Esophagus muscularis mucosa (tissue), 4 donors: Measurements from ENCODE around the gene FRAS1. TPM values are rescaled to one million over a fixed set of nuclear protein-coding genes. Genes with fewer than 3 reads are reported as not detected.

Source experiments
- DNase-seq: peaks from one replicate; pipeline ENCODE4 v3.0.0-alpha.2; 2017; ENCODE audit errors: extremely low spot score
- H3K27ac ChIP-seq, 4 donors: fragments of 200-600 bp; sonication (generic); replicated peaks in 1 of 4; 1 replicate in 3 of 4; 2 replicates in 1 of 4; pipeline ENCODE4 v1.5.1; 2016 to 2019; ENCODE audit warnings: mild to moderate bottlenecking in 1 of 4
- H3K27me3 ChIP-seq, 4 donors: fragments of 200-600 bp; sonication (generic); one replicate each; pipeline versions ENCODE4 v1.5.1 to v1.6.0; 2016 to 2019
- H3K36me3 ChIP-seq, 4 donors: fragments of 200-600 bp; sonication (generic); one replicate each; pipeline ENCODE4 v1.5.1; 2016 to 2019
- H3K4me1 ChIP-seq, 4 donors: fragments of 200-600 bp; sonication (generic); one replicate each; pipeline ENCODE4 v1.5.1; 2016 to 2019
- H3K4me3 ChIP-seq, 4 donors: fragments of 200-600 bp; sonication (generic); 1 replicate in 2 of 4; 2 replicates in 2 of 4; pipeline ENCODE4 v1.5.1; 2016 to 2019; ENCODE audit warnings: mild to moderate bottlenecking in 4 of 4, moderate library complexity in 1 of 4
- H3K9me3 ChIP-seq, 4 donors: fragments of 200-600 bp; sonication (generic); 1 replicate in 3 of 4; 2 replicates in 1 of 4; pipeline ENCODE4 v1.5.1; 2016 to 2019
- EP300 ChIP-seq: sonication (generic); formaldehyde crosslinking; IDR thresholded peaks from one replicate; pipeline ENCODE4 v1.6.1; 2017; ENCODE audit warnings: antibody characterized with exemption
- POLR2A ChIP-seq: fragments of 450-650 bp; IDR thresholded peaks from one replicate; pipeline ENCODE4 v1.6.1; 2017; ENCODE audit warnings: antibody characterized with exemption, moderate library complexity, mild to moderate bottlenecking, low read depth
- POLR2AphosphoS5 ChIP-seq, 2 donors: sonication (generic); formaldehyde crosslinking; IDR thresholded peaks; one replicate each; pipeline ENCODE4 v1.6.1; 2017; ENCODE audit warnings: antibody characterized with exemption in 2 of 2
- WGBS: methylation state at CpG from one replicate; pipeline ENCODE4 v1.1.5; 2018; 5-methylcytosine and 5-hydroxymethylcytosine counted together
- intact Hi-C: fragments of 100-400 bp; cut with DNase I; formaldehyde crosslinking; loops from one replicate; pipeline ENCODE4 v1.15.1; 2023
- total RNA-seq, 4 donors: library from RNA; depleted of rRNA; stranded (reverse); fragments of >200 nt; gene quantifications; one replicate each; pipeline versions ENCODE4 v1.1.0 to v1.2.1, GENCODE V29; 2016
- TF ChIP-seq, protein P1 (sequence below), 3 experiments: fragments of 200-600 bp in 2 of 3; fragments of 450-650 bp in 1 of 3; sonication (generic) in 2 of 3; IDR thresholded peaks; one replicate each; pipeline ENCODE4 v1.5.1; 2017 to 2019; ENCODE audit warnings: antibody characterized with exemption in 3 of 3, mild to moderate bottlenecking in 2 of 3, moderate library complexity in 1 of 3

FRAS1 gene
- total RNA-seq, 4 donors from 2014 or later: 5.3 to 8.7 (median 5.7) TPM

DNA sequence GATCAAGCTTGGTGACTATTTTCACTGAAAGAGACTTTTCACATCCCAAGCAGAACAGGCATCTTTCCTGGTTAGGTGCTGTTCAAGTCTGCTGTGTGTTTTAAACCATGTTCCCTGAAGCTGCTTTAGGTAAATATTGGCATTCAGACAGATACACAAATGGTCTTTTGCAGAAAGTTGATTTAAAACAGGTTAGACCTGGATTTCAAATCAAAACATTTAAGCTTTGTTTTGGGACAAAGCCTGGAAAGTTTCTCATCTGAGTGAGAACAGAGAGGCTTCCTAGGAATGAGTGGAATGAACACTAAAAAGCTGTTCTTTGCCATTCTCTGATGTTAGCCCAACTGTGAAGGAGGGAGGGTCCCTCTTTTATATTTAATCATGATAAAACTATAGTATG, 504.6 kb downstream of the FRAS1 start:
- H3K9me3 ChIP-seq: no peaks in the 10 kb centered on the region
- no peaks in the 10 kb centered on the region for H3K27me3 ChIP-seq
- peaks cover 22 to 96% (median 63%) of the 10 kb centered on the region in 4 donors for H3K4me1 ChIP-seq
- no peak for DNase-seq
- H3K27ac ChIP-seq: peak overlapping the region; percentile 34 to 70 (median 61)
- TF ChIP-seq POLR2A (no peak), EP300 (no peak), POLR2AphosphoS5 (IDR thresholded peaks at IDR 0.05) (peak in 1 of 2 donors; percentile 23)
- TF ChIP-seq, protein P1, sequence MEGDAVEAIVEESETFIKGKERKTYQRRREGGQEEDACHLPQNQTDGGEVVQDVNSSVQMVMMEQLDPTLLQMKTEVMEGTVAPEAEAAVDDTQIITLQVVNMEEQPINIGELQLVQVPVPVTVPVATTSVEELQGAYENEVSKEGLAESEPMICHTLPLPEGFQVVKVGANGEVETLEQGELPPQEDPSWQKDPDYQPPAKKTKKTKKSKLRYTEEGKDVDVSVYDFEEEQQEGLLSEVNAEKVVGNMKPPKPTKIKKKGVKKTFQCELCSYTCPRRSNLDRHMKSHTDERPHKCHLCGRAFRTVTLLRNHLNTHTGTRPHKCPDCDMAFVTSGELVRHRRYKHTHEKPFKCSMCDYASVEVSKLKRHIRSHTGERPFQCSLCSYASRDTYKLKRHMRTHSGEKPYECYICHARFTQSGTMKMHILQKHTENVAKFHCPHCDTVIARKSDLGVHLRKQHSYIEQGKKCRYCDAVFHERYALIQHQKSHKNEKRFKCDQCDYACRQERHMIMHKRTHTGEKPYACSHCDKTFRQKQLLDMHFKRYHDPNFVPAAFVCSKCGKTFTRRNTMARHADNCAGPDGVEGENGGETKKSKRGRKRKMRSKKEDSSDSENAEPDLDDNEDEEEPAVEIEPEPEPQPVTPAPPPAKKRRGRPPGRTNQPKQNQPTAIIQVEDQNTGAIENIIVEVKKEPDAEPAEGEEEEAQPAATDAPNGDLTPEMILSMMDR (IDR thresholded peaks at IDR 0.05): no peak
- intact Hi-C loops: no loop called here
- no peak overlapping the region for H3K4me3 ChIP-seq
- H3K36me3 ChIP-seq: peaks cover 0 to 8% (median 4%) of the 10 kb centered on the region in 4 donors

DNA sequence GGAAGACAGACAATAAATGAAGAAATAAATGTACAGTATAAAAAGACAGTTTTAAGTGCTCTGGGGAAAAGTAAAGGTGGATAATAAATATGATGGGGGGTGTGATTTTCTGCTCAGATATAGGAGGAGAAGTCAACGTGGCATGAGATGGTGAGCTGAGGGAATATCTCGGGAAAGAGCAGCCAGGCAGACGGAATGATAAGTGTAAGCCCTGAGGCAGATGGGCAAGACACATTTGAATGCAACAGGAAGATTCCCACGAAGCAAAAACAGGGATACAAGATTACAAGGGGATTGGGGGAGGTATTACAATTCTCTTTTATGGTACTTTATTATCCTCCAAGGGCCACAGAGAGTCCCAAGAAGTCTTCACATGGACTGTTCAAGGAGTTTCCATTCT, 505.6 kb downstream of the FRAS1 start:
- H3K4me1 ChIP-seq: peaks cover 19 to 98% (median 71%) of the 10 kb centered on the region in 4 donors

GRCh38 chr4:78565971-78566372, 508.8 kb downstream of the FRAS1 start:
- no peak for TF ChIP-seq EP300
- peak; percentile 23 to 26 for TF ChIP-seq POLR2AphosphoS5 (IDR thresholded peaks at IDR 0.05)
- TF ChIP-seq, protein P1 (IDR thresholded peaks at IDR 0.05): no peak
- TF ChIP-seq POLR2A: no peak
- DNase-seq: no peak
- peaks cover 30 to 97% (median 84%) of the 10 kb centered on the region in 4 donors for H3K4me1 ChIP-seq
- H3K9me3 ChIP-seq: no peaks in the 10 kb centered on the region
- intact Hi-C loops: no loop called here
- H3K27ac ChIP-seq: peak overlapping the region; percentile 63 to 76 (median 67)
- H3K27me3 ChIP-seq: no peaks in the 10 kb centered on the region
- no peak overlapping the region for H3K4me3 ChIP-seq
- WGBS: 77% methylated on average over 2 of the region's 2 CpGs
- no peaks in the 10 kb centered on the region for H3K36me3 ChIP-seq

More for the DNA sequence above, 505.6 kb downstream of the FRAS1 start:
- DNase-seq: no peak
- intact Hi-C loops: no loop called here
- H3K9me3 ChIP-seq: no peaks in the 10 kb centered on the region
- peak overlapping the region; percentile 34 to 70 (median 61) for H3K27ac ChIP-seq
- H3K36me3 ChIP-seq: peaks cover 0 to 8% (median 4%) of the 10 kb centered on the region in 4 donors
- 77% methylated on average over 4 of the region's 4 CpGs for WGBS
- H3K4me3 ChIP-seq: no peak overlapping the region
- TF ChIP-seq EP300: no peak
- TF ChIP-seq, protein P1 (IDR thresholded peaks at IDR 0.05): no peak
- no peak for TF ChIP-seq POLR2A
- TF ChIP-seq POLR2AphosphoS5 (IDR thresholded peaks at IDR 0.05): no peak
- H3K27me3 ChIP-seq: no peaks in the 10 kb centered on the region

DNA sequence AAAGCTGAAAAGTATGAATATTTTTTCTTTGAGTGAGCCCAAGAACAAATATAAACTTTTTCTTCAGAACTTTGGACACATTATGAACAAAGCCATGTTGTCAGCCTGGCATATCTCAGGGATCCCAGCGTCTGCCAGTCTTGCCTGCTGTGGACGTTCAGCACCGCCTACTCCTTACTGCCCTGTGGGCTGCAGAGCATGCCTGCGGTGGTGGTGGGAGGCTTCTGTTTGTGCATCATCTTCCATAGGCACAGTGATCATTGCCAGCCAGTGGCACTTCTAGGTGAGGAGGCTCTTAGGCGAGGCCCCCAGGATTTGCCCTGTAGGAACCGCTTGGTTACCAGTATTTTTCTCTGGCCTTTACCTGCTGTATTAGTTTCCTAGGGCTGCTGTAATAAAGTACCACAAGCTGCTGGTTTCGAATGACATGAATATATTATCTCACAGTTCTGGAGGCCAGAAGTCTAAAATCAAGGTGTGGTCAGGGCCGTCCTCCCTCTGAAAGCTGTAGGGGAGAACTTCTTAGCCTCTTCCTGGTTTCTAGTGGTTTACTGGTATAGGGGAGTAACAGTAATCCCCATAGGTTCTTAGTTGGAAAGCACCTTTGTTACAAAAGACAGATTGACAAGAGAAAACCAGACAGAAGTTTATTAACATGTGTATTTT, 509.8 kb downstream of the FRAS1 start:
- Histone ChIP-seq H3K4me1 (peaks cover 27 to 87% (median 74%) of the 10 kb centered on the region in 4 donors), H3K4me3 (no peak overlapping the region), H3K27me3 (no peaks in the 10 kb centered on the region), H3K27ac (peak overlapping the region; percentile 63 to 76 (median 67)), H3K9me3 (no peaks in the 10 kb centered on the region), H3K36me3 (no peaks in the 10 kb centered on the region)
- DNase-seq: no peak
- TF ChIP-seq EP300: no peak
- intact Hi-C loops: no loop called here
- WGBS: 76% methylated on average over 6 of the region's 8 CpGs

DNA sequence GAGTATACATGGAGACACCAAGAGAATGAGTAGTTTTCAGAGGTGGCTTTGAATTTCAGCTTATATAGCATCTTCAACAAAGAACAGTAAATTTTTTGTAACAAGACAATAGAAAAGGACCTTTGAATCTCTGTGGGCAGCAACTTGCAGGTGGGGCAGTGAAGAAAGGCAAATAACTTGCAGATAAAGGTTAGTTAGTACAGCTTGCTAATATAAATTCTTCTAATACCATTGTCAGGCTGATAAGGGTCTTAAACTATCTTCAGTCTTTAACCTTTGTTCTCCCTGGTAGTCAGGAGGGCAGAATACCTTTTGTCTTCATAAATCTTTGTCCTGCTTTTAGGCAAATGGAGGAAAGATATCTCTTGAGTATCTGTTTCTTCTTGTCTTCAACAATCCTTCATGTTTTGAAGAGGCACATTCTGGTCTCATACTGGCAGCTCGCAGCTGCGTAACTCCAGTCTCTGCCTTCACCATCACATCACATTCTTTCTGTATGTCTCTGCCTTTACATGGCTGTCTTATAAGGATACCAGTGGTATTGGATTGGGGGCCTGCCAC, 510.5 kb downstream of the FRAS1 start:
- intact Hi-C loops: no loop called here
- H3K9me3 ChIP-seq: no peaks in the 10 kb centered on the region
- no peak for DNase-seq
- peaks cover 27 to 81% (median 70%) of the 10 kb centered on the region in 4 donors for H3K4me1 ChIP-seq
- WGBS: 87% methylated on average over 2 of the region's 2 CpGs
- H3K36me3 ChIP-seq: no peaks in the 10 kb centered on the region
- H3K27me3 ChIP-seq: no peaks in the 10 kb centered on the region
- TF ChIP-seq, protein P1 (IDR thresholded peaks at IDR 0.05): no peak
- no peak for TF ChIP-seq EP300
- TF ChIP-seq POLR2AphosphoS5 (IDR thresholded peaks at IDR 0.05): no peak
- TF ChIP-seq POLR2A: no peak
- H3K4me3 ChIP-seq: no peak overlapping the region
- H3K27ac ChIP-seq: peak overlapping the region; percentile 63 to 76 (median 67)
